GM19025 (cell line): ENCODE results near the gene S100G.

Experiments
- ATAC-seq: cut with Tn5 transposase; IDR thresholded peaks from one replicate; pipeline ENCODE4 v1.9.1; 2021; ENCODE audit warnings: mild to moderate bottlenecking, low read depth, moderate library complexity; ENCODE audit not compliant: unreplicated experiment

Gene S100G

GRCh38 chrX:16646366-16647138 is 3.4 kb upstream of the S100G start:
- no peak for ATAC-seq

GRCh38 chrX:16651391-16652024 is 1.6 kb downstream of the S100G start:
- no peak for ATAC-seq

- ATAC-seq: no peak
Observed at GRCh38 chrX:16653424-16653823, 3.5 kb downstream of the S100G start.

GRCh38 chrX:16654093-16654492 is 4.1 kb downstream of the S100G start:
- ATAC-seq: no peak

GRCh38 chrX:16658284-16658683 is 8.3 kb downstream of the S100G start:
- ATAC-seq: no peak

GRCh38 chrX:16659321-16659720 is 9.4 kb downstream of the S100G start:
- no peak for ATAC-seq

- no peak for ATAC-seq
Observed at GRCh38 chrX:16661495-16661894, 11.5 kb downstream of the S100G start.

- no peak for ATAC-seq
Observed at GRCh38 chrX:16662402-16662801, 12.4 kb downstream of the S100G start.

GRCh38 chrX:16664074-16664473 is 14.1 kb downstream of the S100G start:
- no peak for ATAC-seq

- no peak for ATAC-seq
Observed at GRCh38 chrX:16664626-16665025, 14.7 kb downstream of the S100G start.

- no peak for ATAC-seq
Observed at GRCh38 chrX:16665089-16665488, 15.1 kb downstream of the S100G start.

GRCh38 chrX:16666541-16666940 is 16.6 kb downstream of the S100G start:
- ATAC-seq: no peak

GRCh38 chrX:16671005-16671404 is 21.0 kb downstream of the S100G start:
- ATAC-seq: no peak

GRCh38 chrX:16678689-16679088 is 28.7 kb downstream of the S100G start:
- no peak for ATAC-seq

GRCh38 chrX:16683007-16683664 is 33.2 kb downstream of the S100G start:
- ATAC-seq: no peak

GRCh38 chrX:16687514-16687913 is 37.6 kb downstream of the S100G start:
- no peak for ATAC-seq

- ATAC-seq: no peak
Observed at GRCh38 chrX:16695079-16695676, 45.2 kb downstream of the S100G start.

GRCh38 chrX:16696956-16697355 is 47.0 kb downstream of the S100G start:
- no peak for ATAC-seq

GRCh38 chrX:16699389-16699788 is 49.4 kb downstream of the S100G start:
- ATAC-seq: no peak

GRCh38 chrX:16700734-16701133 is 50.8 kb downstream of the S100G start:
- ATAC-seq: no peak
